Astrocyte (in vitro differentiated cells and primary cell): ENCODE measurements around the gene RTKN. TPM values are rescaled to one million over a fixed set of nuclear protein-coding genes. Genes with fewer than 3 reads are reported as not detected.

Source experiments
- DNase-seq: peaks from one replicate; pipeline ENCODE4 v3.0.0-alpha.2; 2010; ENCODE audit warnings: low read depth
- FAIRE-seq: peaks from 2 replicates; lab custom pipeline; 2011; peaks lifted over from hg19 to GRCh38; lab: Jason Lieb, UNC
- H2AFZ ChIP-seq: 2 replicates; pipeline ENCODE4 v1.6.0; 2012; ENCODE audit warnings: low read depth, low read length, inconsistent platforms
- H3K27ac ChIP-seq: 2 replicates; pipeline ENCODE4 v1.5.1; 2011; ENCODE audit warnings: low read depth, low read length, inconsistent platforms
- H3K27me3 ChIP-seq: 2 replicates; pipeline ENCODE4 v1.6.0; 2011; ENCODE audit warnings: low read length, inconsistent platforms; ENCODE audit not compliant: insufficient read depth
- H3K36me3 ChIP-seq: 2 replicates; pipeline ENCODE4 v1.5.1; 2011; ENCODE audit warnings: low read length, inconsistent platforms; ENCODE audit not compliant: insufficient read depth
- H3K4me1 ChIP-seq: 2 replicates; pipeline ENCODE4 v1.5.1; 2011; ENCODE audit warnings: low read length, inconsistent platforms; ENCODE audit not compliant: insufficient read depth
- H3K4me2 ChIP-seq: 2 replicates; pipeline ENCODE4 v1.6.0; 2012; ENCODE audit warnings: low read length, inconsistent platforms
- H3K4me3 ChIP-seq: 2 replicates; pipeline ENCODE4 v1.5.1; 2011; ENCODE audit warnings: low read depth, mild to moderate bottlenecking, low read length, inconsistent platforms; ENCODE audit not compliant: insufficient read depth
- H3K79me2 ChIP-seq: 2 replicates; pipeline ENCODE4 v1.6.0; 2012; ENCODE audit warnings: mild to moderate bottlenecking, low read length, inconsistent platforms; ENCODE audit not compliant: insufficient read depth
- H3K9ac ChIP-seq: 2 replicates; pipeline ENCODE4 v1.6.0; 2012; ENCODE audit warnings: mild to moderate bottlenecking, low read length, inconsistent platforms
- H3K9me3 ChIP-seq: 2 replicates; pipeline ENCODE4 v1.5.1; 2012; ENCODE audit warnings: low read depth, mild to moderate bottlenecking, low read length, inconsistent platforms; ENCODE audit not compliant: insufficient read depth
- H4K20me1 ChIP-seq: 2 replicates; pipeline ENCODE4 v1.6.0; 2012; ENCODE audit warnings: low read length, inconsistent platforms; ENCODE audit not compliant: insufficient read depth
- H3K27ac Mint-ChIP-seq: one replicate; pipeline ENCODE4 v1.8.0; 2021; ENCODE audit warnings: mild to moderate bottlenecking, mixed read lengths; ENCODE audit not compliant: unreplicated experiment
- H3K27me3 Mint-ChIP-seq: one replicate; pipeline ENCODE4 v1.8.0; 2021; ENCODE audit warnings: low read depth, mixed read lengths; ENCODE audit not compliant: unreplicated experiment
- H3K36me3 Mint-ChIP-seq: one replicate; pipeline ENCODE4 v1.8.0; 2021; ENCODE audit warnings: low read depth, mixed read lengths; ENCODE audit not compliant: unreplicated experiment
- H3K4me1 Mint-ChIP-seq: one replicate; pipeline ENCODE4 v1.8.0; 2021; ENCODE audit warnings: low read depth, mixed read lengths; ENCODE audit not compliant: unreplicated experiment
- H3K4me3 Mint-ChIP-seq: one replicate; pipeline ENCODE4 v1.8.0; 2021; ENCODE audit warnings: mild to moderate bottlenecking, moderate library complexity, mixed read lengths; ENCODE audit not compliant: unreplicated experiment
- H3K9me3 Mint-ChIP-seq: one replicate; pipeline ENCODE4 v1.8.0; 2021; ENCODE audit warnings: mild to moderate bottlenecking, mixed read lengths; ENCODE audit not compliant: unreplicated experiment
- CTCF ChIP-seq: IDR thresholded peaks from 2 replicates; pipeline ENCODE4 v1.5.1; 2011; ENCODE audit warnings: low read depth, mild to moderate bottlenecking, inconsistent platforms, low read length, moderate library complexity; ENCODE audit not compliant: insufficient read depth
- EZH2 ChIP-seq: IDR thresholded peaks from 2 replicates; pipeline ENCODE4 v1.6.1; 2012; ENCODE audit warnings: mild to moderate bottlenecking, low read length, inconsistent platforms; ENCODE audit not compliant: insufficient read depth
- total RNA-seq: library from RNA; stranded (reverse); gene quantifications from 2 replicates; pipeline ENCODE4 v1.2.1, GENCODE V29; 2021

The RTKN gene
- total RNA-seq, 1 donor from 2014 or later = 41.6 TPM

GRCh38 chr2:74378007-74378406 is 63.7 kb downstream of the RTKN start:
- FAIRE-seq = no peak
- H3K79me2 ChIP-seq = peaks cover 75% of the 10 kb centered on the region
- H3K4me3 Mint-ChIP-seq = no peak overlapping the region
- no peak overlapping the region for H3K4me3 ChIP-seq
- H3K27ac Mint-ChIP-seq = peak overlapping the region; percentile 85
- DNase-seq = no peak
- H3K9ac ChIP-seq = no peak overlapping the region
- H3K9me3 Mint-ChIP-seq = no peaks in the 10 kb centered on the region
- H3K4me1 ChIP-seq = peaks cover 17% of the 10 kb centered on the region
- no peaks in the 10 kb centered on the region for H3K27me3 Mint-ChIP-seq
- H3K27me3 ChIP-seq = no peaks in the 10 kb centered on the region
- no peak for TF ChIP-seq CTCF
- no peak for TF ChIP-seq EZH2
- H4K20me1 ChIP-seq = peaks cover 88% of the 10 kb centered on the region
- no peaks in the 10 kb centered on the region for H3K9me3 ChIP-seq
- no peak overlapping the region for H2AFZ ChIP-seq
- H3K36me3 ChIP-seq = peaks cover 6% of the 10 kb centered on the region
- no peak overlapping the region for H3K4me2 ChIP-seq
- peaks cover 24% of the 10 kb centered on the region for H3K36me3 Mint-ChIP-seq
- peaks cover 40% of the 10 kb centered on the region for H3K4me1 Mint-ChIP-seq
- H3K27ac ChIP-seq = no peak overlapping the region

- H3K36me3 Mint-ChIP-seq = peaks cover 31% of the 10 kb centered on the region
- peaks cover 38% of the 10 kb centered on the region for H3K4me1 Mint-ChIP-seq
- Histone ChIP-seq H4K20me1 (peaks cover 93% of the 10 kb centered on the region), H3K79me2 (peaks cover 66% of the 10 kb centered on the region), H3K36me3 (peaks cover 10% of the 10 kb centered on the region), H3K27me3 (no peaks in the 10 kb centered on the region), H3K9ac (no peak overlapping the region), H3K4me3 (no peak overlapping the region), H3K4me2 (no peak overlapping the region), H3K4me1 (peaks cover 17% of the 10 kb centered on the region), H3K27ac (no peak overlapping the region), H2AFZ (no peak overlapping the region), H3K9me3 (no peaks in the 10 kb centered on the region)
- H3K27ac Mint-ChIP-seq = no peak overlapping the region
- H3K27me3 Mint-ChIP-seq = no peaks in the 10 kb centered on the region
- TF ChIP-seq CTCF (no peak), EZH2 (no peak)
- H3K4me3 Mint-ChIP-seq = no peak overlapping the region
- no peaks in the 10 kb centered on the region for H3K9me3 Mint-ChIP-seq
- DNase-seq = no peak
- FAIRE-seq = no peak
These were observed 65.9 kb downstream of the RTKN start for GRCh38 chr2:74375838-74376237.

Other genes starting within 250 kb of the RTKN start
- 350 and 365 TPM in 2 replicates for gene MTHFD2, start 243.3 kb downstream of the RTKN start, total RNA-seq
- 0.36 and 0.41 TPM in 2 replicates for gene SLC4A5, start 98.5 kb downstream of the RTKN start, total RNA-seq
- gene DCTN1, start 61.6 kb downstream of the RTKN start, total RNA-seq = 206 and 215 TPM in 2 replicates
- gene C2orf81, start 20.3 kb downstream of the RTKN start, total RNA-seq = 2.1 and 2.5 TPM in 2 replicates
- 14.8 and 17.5 TPM in 2 replicates for gene WDR54, start 20.2 kb downstream of the RTKN start, total RNA-seq
- 19.2 and 23.2 TPM in 2 replicates for gene INO80B, start 13.2 kb upstream of the RTKN start, total RNA-seq
- gene WBP1, start 16.5 kb upstream of the RTKN start, total RNA-seq = 56.4 and 58.3 TPM in 2 replicates
- gene MOGS, start 23.4 kb upstream of the RTKN start, total RNA-seq = 84.4 and 101 TPM in 2 replicates
- 48.0 and 50.6 TPM in 2 replicates for gene MRPL53, start 30.7 kb upstream of the RTKN start, total RNA-seq
- gene CCDC142, start 41.1 kb upstream of the RTKN start, total RNA-seq = 10.6 and 11.2 TPM in 2 replicates
- 12.0 and 14.1 TPM in 2 replicates for gene TTC31, start 41.1 kb upstream of the RTKN start, total RNA-seq
- 0.89 and 1.0 TPM in 2 replicates for gene LBX2, start 57.7 kb upstream of the RTKN start, total RNA-seq
- 17.8 and 17.9 TPM in 2 replicates for gene PCGF1, start 65.8 kb upstream of the RTKN start, total RNA-seq
- gene TLX2, start 72.5 kb upstream of the RTKN start, total RNA-seq = not detected in 2 replicates
- 0.73 and 0.84 TPM in 2 replicates for gene DQX1, start 84.3 kb upstream of the RTKN start, total RNA-seq
- gene AUP1, start 87.8 kb upstream of the RTKN start, total RNA-seq = 82.5 and 82.8 TPM in 2 replicates
- 24.4 and 25.3 TPM in 2 replicates for gene HTRA2, start 88.0 kb upstream of the RTKN start, total RNA-seq
- 17.6 and 33.8 TPM in 2 replicates for gene LOXL3, start 112.0 kb upstream of the RTKN start, total RNA-seq
- 19.1 and 19.3 TPM in 2 replicates for gene DOK1, start 112.8 kb upstream of the RTKN start, total RNA-seq
- 0.20 TPM in 1 of 2 replicates, not detected in the other for gene M1AP, start 206.4 kb upstream of the RTKN start, total RNA-seq
- 12.5 and 13.9 TPM in 2 replicates for gene SEMA4F, start 212.3 kb upstream of the RTKN start, total RNA-seq